GM21447 (cell line): ENCODE results near the gene CABP7.

Experiments
- ATAC-seq: cut with Tn5 transposase; IDR thresholded peaks from one replicate; pipeline ENCODE4 v1.9.1; 2021; ENCODE audit not compliant: unreplicated experiment

The CABP7 gene

DNA sequence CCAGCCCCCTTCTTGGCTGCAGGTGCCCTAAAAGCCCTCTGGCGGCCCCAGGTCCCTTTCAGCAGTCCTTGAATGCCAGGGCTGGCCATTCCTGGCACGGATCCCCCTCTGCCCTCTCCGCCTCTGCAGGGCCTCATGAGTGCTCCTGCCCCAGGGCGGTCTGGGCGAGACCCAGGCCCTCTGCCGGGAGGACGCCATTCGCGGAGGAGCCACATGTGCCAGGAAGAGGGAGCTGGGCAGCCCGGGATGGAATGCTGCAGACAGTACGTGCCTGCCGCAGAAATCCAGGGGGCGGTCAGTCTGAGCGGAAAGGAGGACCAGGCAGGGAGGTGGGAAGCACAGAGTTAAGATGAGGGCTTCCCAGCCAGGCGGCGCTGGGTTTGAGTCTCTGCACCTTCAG lies 2.8 kb downstream of the CABP7 start:
- no peak for ATAC-seq

DNA sequence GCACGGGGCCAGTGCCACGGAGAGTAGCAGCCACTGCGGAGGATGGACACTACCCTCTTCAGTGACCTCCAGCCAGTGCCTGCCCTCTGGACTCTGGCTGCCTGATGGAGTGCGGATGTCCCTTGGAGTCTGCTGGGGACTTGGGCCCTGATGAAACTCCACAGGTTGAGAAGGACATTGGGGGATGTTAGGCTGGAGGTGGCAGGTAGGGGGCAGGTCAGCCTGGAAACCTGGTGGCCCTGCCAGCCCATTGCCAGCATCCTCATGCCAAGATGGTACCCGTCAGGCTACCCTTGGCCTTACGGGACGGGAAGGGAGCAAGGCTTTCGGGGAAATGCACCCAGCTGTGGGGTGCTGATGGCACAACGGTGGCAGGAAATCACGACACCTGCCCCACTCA lies 4.0 kb downstream of the CABP7 start:
- ATAC-seq, result no peak

DNA sequence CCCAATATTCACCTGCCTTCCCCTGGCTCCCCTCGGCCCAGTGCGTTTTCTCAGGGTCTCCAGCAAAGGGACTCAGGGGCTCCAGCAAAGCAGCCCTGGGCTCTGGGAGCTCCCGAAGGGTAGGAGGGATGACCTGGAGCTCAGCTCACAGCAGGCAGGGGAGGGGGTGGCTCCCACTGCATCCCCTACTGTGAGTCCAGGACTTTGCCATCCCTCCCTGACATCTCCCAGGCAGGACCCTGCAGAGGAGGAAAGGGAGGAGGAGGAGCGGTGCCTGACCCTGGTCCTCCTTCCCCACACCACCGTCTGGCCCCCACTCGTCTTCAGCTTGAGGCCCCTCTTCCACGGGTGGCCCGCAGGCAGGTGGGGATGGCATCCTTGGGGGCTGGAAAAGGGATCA lies 5.0 kb downstream of the CABP7 start:
- ATAC-seq, result no peak

DNA sequence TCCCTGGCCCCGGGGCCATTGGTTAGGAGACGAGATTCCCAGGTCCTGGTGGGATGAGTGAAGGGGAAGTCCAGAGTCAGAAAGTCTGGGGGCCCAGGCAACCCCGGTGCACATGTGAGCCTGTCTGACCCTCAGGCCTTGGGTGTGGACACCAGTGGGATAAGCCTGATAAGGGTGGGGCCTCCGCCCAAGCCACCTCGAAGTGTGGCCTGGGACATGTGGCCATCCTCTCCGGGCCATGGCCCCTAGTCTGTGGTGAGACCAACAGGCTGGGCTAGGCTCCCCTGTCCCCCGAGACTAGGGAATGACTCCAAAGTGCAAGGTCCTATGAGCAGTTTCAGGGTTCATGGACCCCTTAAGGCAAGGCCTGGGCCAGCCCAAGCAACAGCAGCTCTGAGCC lies 6.3 kb downstream of the CABP7 start:
- ATAC-seq, result no peak

DNA sequence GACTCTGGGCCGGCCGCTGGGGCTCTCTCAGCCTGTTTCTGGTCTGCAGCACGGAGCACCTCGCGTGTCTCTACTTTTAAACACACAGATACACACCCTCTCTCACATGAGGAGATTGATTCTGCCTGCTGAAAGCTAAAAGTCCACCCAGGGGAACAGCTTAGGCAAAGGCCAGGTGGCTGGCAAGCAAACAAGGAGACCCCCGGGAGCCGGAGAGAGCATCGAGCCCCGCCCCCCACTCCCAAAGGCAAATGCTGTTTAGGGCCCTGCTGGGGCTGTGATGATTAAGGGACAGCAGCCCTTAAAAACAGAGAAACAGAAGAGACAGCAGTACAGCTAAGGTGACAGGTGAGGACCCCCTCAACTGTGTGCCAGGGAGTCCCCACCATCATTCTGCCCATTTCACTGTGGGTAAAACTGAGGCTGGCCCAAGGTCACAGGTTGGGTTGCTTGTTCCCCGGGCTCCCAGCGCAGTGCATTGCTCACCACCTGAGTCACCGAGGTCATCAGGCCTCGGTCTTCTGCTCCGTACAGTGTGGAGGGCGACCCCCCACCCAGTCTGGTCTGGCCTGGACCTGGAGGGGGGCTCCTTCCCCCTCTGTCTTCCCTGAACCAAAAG lies 6.8 kb downstream of the CABP7 start:
- no peak for ATAC-seq

DNA sequence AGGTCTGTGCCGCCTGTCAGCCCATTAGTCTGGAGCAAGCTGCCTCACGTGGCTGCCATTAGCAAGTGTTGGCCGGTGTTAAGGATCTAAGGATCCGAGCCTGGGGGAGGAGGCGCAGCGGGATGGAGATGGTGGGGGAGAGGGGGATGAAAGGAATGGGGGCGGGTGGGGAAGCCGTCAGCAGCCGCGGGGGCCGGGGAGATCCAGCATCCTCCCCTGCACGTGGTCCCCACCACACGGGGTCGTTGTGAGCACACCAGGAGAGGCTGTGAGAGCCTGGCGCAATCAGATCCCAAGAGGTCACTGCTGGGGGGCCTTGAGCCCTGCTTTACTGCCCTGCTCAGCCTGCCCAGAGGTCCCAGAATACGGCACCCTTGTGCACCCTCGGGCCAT lies 7.3 kb downstream of the CABP7 start:
- ATAC-seq, result no peak

DNA sequence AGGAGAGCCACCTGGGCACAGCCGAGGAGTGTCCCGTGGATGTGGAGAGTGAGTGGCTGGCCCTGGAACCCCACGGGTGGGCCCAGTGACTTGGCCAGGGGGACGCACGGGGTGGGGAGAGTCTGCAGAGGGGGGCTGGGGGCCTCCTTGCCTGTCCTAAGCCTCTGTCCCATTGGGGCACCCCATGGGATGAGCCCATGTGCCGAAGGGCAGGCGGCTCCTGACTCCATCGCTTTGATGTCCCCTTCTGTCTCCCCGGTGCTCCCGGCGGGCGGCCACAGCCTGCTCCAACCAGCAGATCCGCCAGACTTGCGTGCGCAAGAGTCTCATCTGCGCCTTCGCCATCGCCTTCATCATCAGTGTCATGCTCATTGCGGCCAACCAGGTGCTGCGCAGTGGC lies 9.4 kb downstream of the CABP7 start:
- no peak for ATAC-seq

DNA sequence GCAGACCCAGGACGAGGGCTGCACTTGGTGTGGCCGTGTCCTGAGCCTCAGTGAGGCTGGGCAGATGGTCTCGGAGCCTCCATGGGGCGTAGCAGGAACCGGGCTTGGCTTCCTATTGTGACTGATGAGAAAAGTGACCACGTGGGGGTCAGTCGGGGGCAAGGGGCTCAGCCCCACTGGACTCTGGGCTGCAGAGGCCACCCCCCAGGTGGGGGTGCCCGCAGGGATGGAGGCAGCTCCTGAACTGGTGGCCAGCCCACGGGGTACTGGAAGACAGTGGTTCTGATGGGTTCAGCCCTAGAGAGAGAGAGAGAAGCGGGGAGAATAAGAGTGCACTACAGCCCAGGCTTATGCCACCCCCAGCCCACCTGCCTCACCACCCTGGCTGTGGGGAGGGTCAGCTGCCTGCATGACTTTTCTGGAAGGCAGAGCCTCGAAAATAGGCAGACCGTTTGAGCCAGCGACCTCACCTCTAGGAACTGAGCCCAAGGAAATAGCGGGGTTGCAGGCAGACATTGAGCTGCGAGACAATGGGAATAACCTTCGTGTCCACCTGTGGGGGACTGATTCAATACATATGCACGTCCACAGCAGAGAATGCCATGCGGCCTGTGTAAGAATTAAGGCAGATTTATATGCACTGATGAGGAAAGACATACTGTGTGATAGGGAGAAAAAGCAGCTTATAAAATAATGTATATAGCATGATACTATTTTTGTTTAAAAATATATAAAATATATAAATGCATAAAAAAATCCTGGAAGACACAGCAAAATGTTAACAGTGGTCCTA lies 11.5 kb downstream of the CABP7 start:
- ATAC-seq, result no peak

DNA sequence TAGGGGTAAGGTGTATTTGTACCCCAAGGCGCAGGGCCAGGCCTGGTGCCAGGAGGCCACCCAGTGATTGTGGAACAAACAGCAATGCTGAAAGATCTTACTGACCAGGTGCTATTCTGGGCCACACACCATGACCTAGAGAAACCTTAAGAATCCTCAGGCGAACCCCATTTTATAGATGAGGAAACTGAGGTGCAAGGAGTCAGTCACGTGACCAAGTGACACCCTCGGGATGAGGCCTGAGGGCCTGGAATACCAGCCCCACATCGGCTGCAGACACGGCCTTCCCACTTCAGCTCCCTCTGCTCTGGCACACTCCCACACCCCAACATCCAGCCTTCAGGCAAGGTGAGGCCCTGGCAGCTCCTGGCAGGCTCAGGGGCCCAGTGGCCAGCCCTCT lies 13.1 kb downstream of the CABP7 start:
- no peak for ATAC-seq

DNA sequence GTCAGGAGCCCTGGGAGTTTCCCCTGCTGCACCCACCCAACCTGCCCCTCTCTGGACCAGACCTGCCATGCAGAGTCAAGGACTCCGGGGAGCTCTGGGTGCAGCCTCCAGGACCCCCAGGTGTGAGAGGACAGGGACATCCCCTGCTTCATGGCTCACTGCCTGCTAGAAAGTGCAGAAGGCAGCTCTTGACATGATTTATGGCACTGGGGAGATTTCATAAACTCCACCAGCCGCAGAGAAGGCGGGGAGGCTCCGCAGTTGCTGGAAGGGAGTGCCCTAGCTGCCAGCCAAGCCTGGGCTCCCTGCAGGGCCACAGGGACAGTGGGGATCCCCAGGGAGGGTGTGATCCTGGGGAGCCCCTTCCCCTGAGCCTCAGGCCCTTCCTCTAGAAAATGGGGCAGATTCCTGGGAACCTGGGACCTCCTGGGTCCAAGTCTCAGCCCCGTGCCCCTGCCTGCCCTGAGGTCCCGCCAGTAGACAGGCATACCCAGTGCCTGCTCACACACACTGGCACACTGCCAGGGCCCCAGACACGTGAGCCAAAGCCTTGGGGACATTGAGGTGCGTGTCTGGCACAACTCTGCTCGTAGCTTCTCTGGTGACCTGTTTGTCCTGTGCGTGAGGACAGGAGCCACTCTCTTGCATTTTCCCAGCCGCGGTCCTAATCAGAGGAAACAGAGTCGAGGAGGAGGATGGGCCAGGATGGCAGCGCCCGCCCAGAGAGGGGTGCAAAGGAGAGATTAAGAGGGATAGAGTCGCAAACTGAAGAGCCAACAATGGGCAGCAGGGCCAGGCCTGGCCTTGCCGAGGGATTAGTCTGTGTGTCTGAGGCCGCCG lies 13.8 kb downstream of the CABP7 start:
- ATAC-seq, result no peak

DNA sequence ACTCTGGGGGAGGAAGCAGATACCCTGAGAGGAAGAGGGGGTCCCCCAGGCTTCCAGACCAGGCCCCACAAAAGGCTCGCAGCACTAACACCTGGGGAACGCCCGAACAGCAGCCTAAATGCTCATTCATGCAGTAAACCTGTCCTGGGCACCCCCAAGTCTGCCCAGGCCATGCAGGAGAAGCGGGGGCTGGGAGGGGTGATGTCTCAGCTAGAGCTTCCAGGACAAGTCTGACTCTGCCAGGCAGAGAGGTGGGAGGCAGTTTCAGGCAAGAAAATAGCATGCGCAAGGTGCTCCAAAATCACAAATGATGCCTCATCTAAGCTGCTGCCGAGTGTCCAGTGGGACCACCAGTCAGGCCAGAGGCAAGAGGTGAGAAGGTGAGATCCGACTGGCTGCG lies 14.6 kb downstream of the CABP7 start:
- ATAC-seq, result no peak

DNA sequence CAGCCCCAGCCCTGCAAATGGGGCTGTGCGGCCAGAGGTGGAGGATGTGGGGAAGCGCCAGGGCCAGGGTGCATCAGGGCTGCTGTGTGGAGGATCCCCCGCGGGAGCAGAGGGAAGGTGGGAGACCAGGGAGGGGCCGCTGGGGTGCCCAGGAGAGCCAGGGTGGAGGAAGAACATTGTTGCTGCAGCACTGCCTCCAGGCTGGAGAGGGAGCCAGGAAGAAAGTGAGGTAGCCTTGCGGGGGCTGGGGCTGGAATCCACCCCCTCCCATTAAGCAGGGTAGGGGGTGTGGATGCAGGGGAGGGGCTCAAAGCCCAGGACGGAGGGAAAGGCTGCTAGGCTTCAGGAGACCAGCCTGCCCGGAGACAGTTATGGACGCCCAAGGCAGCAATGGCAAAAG lies 15.0 kb downstream of the CABP7 start:
- ATAC-seq, result no peak

DNA sequence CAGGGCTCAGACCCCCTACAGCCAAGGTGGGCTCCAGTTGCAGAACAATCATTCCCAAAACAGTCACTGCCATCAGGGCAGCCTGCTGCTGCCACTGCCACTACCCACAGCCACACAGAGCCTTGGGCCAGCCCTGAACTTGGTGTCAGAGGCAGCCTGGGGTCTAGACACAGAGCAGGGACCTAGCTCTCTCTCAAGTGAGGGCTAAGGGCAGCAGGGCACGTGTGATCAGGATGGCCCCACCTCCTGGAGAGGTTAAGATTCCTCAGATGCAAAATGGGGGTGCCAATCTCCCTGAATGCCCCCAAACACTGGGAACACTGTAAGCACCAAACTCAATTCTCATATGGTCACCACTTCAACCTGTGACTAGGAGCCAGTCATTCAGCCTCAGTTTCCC lies 15.6 kb downstream of the CABP7 start:
- no peak for ATAC-seq

DNA sequence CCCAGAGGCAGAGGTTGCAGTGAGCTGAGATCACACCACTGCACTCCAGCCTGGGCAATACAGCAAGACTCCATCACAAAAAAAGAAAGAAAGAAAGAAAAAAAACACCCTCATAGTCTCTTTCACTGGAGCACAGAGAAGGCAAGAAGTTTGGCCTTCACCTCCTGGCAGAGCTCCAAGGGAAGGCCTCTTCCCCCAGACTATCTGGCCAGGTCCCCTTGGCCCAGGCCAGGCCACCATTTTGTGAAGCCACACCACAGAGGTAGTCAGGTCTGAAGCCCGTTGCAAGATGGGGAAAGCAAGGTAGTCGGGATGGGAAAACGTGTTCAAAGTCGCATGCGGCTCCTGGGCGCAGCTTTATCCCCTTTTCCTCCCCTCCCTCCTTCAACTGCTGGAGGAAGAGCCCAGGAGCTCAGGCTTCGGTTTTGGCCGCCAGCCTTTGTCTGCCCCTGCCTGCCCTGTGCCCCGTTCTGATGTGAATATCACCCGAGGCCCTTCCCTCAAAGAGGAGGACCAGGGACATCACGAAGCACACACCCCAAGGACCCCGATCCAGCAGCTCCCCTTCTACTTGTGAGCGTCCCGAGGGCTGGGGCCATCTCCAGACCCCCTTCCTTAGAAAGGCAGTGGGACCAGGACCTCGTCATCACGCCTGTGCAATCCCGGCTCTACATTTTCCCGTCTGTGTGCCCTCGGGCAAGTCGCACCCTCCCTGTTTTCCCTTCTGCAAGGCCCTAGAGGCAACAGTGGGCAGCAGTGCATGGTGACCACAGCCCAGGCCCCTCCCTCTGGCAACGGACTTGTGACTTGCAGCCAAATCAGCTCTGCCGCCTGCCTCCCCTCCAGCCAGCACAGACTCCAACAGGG lies 17.7 kb downstream of the CABP7 start:
- ATAC-seq, result no peak

DNA sequence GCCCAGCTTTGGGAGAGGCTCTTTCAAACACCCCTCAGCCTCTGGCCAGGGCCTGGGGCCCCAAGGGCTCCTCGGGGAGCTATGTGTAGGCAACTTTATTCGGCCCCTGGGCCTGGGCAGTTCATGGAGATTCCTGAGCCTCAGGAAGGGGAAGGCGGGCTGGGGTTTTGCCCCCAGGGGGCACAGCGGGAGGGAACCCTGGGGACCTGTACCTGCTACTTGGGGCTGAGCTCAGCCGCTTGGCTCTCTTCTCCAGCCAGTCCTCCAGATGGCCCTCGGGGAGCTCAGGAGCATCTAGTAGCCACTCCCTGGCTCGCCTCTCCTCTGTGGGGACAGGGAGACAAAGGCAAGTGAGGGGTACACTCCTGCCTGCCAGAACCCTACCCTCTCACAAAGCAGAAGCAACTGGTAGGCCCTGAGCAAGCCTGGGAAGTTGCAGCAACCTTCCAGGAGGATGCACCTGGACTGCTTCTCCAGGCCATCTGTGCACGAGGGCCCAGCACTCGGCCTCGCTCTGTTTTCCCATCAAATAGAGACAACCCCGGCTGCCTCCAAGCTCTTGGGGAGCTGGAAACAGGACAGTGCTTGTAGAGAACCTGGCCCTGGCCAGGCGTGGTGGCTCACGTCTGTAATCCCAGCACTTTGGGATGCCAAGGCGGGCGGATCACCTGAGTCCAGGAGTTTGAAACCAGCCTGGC lies 18.5 kb downstream of the CABP7 start:
- no peak for ATAC-seq

DNA sequence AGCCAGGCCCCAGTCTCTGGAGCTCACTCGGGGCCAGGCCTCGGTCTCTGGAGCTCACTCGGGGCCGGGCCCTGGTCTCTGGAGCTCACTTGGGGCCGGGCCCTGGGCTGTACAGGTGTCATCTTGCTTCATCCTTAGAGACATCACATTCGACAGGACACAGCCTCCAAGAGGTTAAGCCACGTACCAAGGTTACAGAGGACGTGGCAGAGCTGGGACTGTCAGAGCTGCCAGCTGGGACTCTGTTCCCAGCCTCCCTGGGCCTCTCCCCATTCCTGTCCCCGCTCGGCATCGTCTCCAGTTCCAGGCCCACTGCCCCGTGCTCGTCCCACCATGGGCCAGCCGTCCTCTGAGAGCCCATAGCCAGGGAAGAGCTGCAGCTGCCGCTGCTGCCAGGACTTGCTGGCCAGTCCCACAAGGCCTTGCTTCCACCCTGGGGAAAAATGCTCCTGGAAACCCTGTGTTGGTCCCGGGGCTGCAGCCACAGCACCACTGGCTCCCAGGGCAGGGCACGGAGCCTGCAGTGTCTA lies 19.6 kb downstream of the CABP7 start:
- ATAC-seq, result no peak

DNA sequence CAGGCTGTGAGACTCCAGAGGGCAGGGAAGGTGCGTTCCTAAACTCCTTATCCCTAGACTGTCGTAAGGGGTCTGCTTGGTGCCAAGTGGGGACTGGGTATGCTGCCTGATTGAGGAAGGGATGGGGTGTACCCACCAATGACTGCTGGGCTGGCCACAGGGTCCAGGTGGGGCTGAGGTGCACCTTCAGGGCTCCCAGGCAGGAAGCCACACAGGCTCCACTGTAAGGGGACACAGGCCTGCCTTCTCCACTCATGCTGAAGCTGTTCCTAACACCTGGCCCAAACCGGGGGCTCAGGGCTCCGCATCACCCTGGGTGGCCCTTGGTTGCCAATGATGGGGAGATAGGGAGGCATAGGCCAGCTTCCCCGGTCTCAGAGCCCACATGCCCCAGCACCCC lies 20.4 kb downstream of the CABP7 start:
- no peak for ATAC-seq

DNA sequence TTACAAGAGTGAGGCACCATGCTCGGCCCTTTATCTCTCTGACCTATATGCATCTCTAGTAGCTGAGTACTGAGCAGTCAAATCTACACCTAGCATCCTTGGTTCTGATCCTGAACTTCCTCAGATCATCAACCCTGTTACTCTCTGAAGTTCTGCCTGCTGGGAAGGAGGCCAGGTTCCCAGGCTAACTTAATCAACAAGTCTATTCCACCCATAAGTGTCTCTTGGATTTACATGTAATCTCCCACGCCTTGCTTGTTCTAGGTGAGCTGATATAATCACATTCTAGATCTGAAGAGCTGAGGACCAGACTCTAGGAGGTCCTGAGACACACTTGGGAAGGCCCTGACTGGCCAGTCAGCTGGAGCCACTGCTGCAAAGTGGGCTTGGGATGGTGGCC lies 22.1 kb downstream of the CABP7 start:
- ATAC-seq, result no peak

DNA sequence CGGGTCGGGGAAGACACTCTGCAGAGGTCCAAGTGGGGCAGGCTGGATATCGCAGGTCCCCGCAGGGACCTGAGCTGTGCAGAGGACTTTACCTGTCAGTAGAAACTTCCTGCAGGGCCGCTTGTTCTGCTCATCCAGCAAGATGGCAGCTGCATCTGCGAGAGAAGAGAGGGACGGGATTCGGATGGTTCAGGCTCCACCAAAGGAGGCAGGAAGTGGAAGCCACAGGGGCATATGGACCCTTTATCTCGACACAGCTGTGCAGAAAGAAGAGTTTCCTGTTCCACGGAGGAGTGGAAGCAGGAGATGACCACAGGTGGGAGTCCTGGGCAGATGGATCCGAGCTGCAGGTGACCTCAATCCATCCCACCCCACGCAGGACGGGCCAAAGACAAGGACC lies 22.5 kb downstream of the CABP7 start:
- no peak for ATAC-seq

DNA sequence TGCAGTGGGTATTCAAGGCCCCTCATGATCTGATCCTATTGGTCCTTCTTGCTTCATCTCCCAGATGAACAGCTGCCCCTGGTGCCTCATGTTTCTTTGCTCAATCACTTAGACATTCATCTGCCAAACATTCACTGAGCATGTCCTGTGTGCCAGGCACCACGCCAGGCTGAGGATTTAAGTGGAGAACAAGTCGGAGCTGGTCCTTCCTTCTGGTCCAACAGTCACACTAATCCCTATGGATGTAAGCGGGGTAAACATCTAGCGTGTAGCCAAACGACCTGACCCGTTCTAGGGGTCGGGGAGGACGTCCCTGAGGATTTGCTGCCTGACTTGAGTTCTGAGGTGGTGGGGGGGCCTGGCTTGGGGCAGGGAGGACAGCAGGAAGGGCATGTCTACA lies 25.1 kb downstream of the CABP7 start:
- ATAC-seq, result no peak
